ENCODE results near the gene TMEM94. TPM values are rescaled to one million over a fixed set of nuclear protein-coding genes. Genes with fewer than 3 reads are reported as not detected.

The TMEM94 gene
- total RNA-seq: 18.1 and 24.7 TPM in 2 replicates

DNA sequence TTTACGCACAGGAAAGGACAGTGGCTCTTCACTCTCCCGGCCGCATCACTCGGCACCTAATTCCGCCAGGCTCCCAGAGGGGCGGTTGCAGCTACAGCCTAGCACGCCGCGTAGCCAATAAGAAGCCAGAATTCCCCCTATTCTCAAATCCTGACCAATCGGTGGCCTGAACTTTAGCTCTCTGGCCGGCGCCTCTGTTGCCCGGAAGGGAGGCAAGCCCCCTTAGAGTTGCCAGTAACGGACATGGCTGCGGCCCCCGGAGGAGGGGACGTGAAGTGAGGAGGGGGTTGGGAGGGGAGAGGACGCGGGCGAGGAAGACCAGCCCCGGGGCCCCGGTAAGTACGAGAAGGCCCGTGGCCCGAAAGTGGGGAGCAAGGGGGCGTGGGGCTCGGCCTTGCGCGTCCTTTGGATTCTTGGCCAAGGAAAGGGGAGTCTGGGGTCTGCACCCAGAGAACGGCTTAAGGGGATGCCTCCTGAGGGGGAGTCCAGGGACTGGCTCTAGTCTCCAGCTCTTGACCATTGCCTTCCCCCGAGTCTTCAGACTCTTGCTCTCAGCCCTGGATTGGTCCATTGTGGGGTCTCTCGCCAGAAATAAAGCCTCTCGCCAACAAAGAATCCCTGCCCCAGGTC is at the start of gene TMEM94:
TMEM94 (plus strand) TSS at position 219 of the 630 bp plus-strand sequence. CDS start 15,271 bp downstream, outside the sequence.

DNA sequence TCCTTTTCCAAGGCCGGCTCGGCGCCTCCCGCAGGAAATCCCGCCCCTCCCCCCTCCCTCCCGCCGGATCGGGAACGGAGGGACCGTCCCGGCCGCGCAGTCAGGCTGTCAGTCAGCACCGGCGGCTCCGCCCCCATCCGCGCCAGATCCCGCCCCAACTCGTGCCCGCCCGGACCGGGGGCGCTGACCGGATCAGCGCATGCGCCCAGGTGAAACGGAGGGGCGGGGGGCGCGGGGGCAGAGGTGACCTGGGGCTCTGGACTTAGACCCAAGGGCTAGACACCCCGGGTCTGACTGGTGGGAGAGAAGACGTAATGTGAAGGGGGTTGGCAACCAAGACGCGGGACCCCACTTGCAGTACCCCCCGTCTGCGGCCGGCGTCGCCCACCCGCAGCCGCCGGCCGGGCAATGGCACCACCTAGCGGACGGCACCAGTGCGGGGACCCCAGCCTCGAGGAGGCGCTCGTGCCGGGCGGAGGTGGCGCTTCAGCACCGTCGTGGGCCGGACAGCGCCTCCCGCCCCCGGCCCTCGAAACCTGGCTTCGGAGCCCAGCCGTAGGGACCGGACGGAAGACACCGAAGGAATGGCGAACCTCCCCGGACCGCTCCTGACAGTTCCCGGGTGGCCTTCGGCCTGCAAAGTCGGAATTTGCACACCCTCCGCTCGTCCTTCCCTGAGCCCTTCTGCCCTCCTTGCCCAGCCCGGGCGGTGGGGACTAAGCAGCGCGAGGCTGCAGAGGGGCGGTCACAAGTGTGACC is 59.2 kb downstream of the TMEM94 start, which contains the start of gene CASKIN2:
CASKIN2 (minus strand) TSS at position 42 of the 759 bp plus-strand sequence. CDS start 1,733 bp downstream, outside the sequence.

GRCh38 chr17:75516255-75516618 is 59.8 kb downstream of the TMEM94 start, which contains the start of gene TSEN54:
TSEN54 (plus strand) TSS chr17:75516528; CDS start chr17:75516561, 33 bp downstream.

DNA sequence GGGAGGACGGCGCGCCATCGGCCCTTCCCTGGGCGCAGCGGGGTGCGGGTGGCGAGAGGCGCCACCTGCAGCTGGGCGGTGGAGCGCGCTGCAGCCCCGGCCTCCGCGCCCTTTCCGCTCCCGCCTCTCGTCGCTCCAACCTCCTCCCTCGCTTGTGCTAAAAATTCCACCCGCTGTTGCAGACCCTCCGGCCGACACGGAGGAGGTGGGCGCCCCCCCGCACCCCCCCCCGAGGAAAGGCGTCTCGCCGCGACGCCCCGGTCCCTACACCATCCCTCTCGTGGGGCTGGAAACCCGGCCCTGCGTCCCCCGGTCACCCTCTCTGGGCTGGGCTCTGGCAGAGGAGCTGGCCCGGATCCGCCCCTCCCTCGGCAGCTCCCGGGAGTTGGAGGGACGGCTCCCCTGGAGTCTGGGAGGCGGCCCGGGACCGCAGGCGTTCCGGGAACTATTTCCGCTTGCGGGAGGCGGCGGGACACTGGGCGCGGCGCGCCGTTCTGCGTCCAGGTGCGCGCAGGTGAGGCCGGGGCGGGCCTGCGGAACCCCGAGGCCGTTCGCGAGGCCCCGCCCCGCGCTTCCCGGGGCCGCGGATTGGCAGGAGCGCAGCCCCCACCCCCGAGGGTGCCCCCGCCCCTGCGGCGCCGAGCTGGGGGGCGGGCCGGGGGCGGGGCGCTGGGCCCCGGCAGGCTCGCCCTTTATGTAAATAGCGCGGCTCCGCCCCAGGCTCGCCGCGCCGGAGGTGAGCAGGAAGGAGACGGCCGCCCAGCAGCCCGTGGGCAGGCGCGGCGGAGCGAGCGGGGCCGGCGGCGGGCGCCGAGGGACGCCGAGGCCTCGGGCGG is 68.8 kb downstream of the TMEM94 start, which contains the start of gene LLGL2:
LLGL2 (plus strand) TSS at position 728 of the 836 bp plus-strand sequence. CDS start 17,730 bp downstream, outside the sequence.

Other genes with a start within 250 kb of the TMEM94 start
- 9.4 and 10.7 TPM in 2 replicates for gene GGA3, start 195.0 kb upstream of the TMEM94 start, total RNA-seq
- 62.6 and 80.9 TPM in 2 replicates for gene MRPS7, start 194.8 kb upstream of the TMEM94 start, total RNA-seq
- gene MIF4GD, start 185.4 kb upstream of the TMEM94 start, total RNA-seq: 7.6 and 9.5 TPM in 2 replicates
- gene SLC25A19, start 167.2 kb upstream of the TMEM94 start, total RNA-seq: 8.3 and 9.5 TPM in 2 replicates
- gene GRB2, start 51.0 kb upstream of the TMEM94 start, total RNA-seq: 76.8 and 82.9 TPM in 2 replicates
- 7.9 and 8.3 TPM in 2 replicates for gene CASKIN2, start 58.9 kb downstream of the TMEM94 start, total RNA-seq
- 11.2 and 13.6 TPM in 2 replicates for gene TSEN54, start 59.9 kb downstream of the TMEM94 start, total RNA-seq
- gene LLGL2, start 69.1 kb downstream of the TMEM94 start, total RNA-seq: 1.5 and 2.8 TPM in 2 replicates
- gene MYO15B, start 131.2 kb downstream of the TMEM94 start, total RNA-seq: 1.5 and 7.2 TPM in 2 replicates
- not detected in 2 replicates for gene SMIM5, start 176.8 kb downstream of the TMEM94 start, total RNA-seq
- 12.5 and 20.2 TPM in 2 replicates for gene RECQL5, start 210.5 kb downstream of the TMEM94 start, total RNA-seq
- gene SAP30BP, start 210.7 kb downstream of the TMEM94 start, total RNA-seq: 68.8 and 81.1 TPM in 2 replicates

Measured in endothelial cell of coronary artery (primary cell).